ENCODE measurements around the gene PGF.
A peak's percentile ranks its signal among the peaks of the same experiment; 100 is the strongest.

PGF gene

GRCh38 chr14:74915826-74916225 is 39.6 kb downstream of the PGF start:
- no peak for DNase-seq

- no peak for DNase-seq
Measured at GRCh38 chr14:74915426-74915825, 40.0 kb downstream of the PGF start.

DNA sequence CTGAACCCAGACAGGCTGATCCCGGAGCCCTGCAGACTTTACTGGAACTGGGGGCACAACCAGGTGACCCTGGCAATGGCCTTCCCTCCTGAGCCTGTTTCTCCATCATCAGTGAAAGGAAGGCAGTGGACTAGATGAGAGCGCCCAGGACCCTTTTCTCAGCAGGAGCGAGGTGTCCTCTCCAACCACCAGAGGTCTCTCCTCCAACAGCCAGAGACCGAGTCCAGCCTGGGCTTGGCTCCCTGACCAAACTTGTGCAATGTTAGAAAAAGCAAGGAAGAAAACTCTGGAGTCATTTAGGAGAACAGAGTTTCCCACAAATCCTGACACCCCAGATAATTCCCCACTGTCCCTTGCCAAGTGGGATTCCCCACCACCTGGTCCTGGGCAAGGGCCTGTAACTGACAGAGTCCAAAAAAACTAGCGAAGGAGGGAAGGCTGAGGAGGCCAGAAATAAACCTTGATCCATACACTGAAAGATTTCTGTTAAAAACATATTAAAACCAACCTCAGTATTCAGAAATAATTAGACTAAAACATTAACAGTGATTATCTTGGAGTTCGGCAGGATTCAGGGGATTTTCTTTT is 41.3 kb downstream of the PGF start:
- DNase-seq = no peak

- no peak for DNase-seq
Measured at GRCh38 chr14:74913393-74913910, 41.9 kb downstream of the PGF start.

DNA sequence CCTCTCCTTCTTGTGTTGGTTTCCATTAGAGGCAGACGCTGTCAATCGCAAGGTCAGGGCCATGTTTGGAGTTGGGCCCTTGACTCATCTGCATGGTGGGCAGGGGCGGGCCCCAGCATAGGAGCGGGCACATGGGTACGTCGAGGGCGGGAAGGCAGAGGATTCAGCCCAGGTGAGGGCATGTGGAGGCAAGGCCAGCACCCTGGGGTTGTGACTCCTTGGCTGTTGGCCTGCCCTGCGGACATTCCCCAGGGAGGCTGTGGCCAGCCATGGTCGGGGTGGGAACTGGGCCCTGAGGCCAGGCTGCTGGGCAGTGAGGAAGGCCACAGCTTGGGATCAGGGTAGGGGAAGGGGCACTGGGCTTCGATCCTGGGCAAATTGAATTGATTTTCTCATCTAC is 42.6 kb downstream of the PGF start:
- no peak for DNase-seq

- no peak for DNase-seq
Measured at GRCh38 chr14:74912111-74912510, 43.3 kb downstream of the PGF start.

DNA sequence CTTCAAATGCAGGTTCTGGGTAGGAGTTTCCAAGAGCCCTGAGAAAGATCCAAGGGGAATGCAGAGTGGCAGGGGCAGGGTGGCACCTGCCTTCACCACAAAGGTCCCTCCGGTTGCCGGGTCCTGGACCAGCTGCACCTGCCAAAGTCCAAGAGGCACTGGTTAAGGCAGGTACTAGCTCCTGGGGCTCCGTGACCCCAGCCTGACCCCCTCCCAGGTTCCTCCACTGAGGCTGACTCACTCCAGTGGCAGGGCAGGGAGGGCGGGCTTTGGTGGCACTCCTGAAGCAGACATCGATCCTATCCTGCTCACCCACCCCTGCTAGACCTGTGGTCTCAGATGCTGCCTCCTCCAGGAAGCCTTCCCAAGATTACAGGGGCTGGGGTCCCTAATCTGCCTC is 43.7 kb downstream of the PGF start:
- DNase-seq = no peak

- DNase-seq = no peak
Measured at GRCh38 chr14:74911221-74911620, 44.2 kb downstream of the PGF start.

GRCh38 chr14:74910556-74910955 is 44.8 kb downstream of the PGF start:
- no peak for DNase-seq

DNA sequence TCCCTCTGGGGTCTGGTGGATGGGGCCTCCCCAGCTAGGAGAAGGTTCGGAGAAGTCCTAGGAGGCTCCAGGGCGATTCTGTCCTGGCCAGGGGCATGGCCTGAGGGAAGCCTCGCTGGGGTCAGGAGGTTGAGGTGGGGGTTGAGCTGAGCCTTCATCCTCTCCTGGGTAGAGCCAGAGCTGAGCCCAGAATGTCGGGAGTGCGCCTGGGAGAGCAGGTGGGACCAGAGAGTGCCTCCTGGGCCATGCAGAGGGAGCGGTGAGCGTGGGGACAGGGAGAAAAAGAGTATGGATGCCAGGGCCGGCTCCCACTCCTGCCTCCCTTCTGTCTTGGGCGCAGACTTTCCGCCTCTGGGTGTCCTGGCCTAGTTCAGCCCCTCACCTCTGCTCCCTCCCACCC is 45.5 kb downstream of the PGF start:
- no peak for DNase-seq

- DNase-seq = no peak
Measured at GRCh38 chr14:74909501-74909900, 45.9 kb downstream of the PGF start.

DNA sequence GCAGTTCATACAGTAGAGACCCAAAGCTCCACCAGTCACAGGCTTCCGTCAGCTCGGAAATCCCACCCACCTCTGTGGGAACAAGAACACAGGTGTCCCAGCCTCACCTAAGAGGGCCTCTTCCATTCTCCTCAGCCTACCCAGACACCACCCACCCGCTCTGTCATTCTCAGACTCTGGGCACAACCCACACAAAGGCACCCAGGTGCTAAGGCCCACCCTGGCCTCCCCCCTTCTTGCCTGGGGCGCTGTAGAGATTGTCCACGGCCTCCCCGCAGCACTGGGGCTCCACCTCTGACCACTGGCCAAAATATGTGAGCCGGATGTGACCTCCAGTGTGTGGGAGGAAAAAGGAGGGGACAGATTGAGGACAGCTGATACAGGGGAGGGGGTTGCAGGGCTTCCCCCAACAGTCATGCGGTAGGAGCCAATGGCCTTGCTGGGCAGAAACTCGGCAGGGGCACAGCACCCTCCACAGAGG is 46.5 kb downstream of the PGF start:
- no peak for DNase-seq

GRCh38 chr14:74907744-74908143 is 47.7 kb downstream of the PGF start:
- DNase-seq = no peak

DNA sequence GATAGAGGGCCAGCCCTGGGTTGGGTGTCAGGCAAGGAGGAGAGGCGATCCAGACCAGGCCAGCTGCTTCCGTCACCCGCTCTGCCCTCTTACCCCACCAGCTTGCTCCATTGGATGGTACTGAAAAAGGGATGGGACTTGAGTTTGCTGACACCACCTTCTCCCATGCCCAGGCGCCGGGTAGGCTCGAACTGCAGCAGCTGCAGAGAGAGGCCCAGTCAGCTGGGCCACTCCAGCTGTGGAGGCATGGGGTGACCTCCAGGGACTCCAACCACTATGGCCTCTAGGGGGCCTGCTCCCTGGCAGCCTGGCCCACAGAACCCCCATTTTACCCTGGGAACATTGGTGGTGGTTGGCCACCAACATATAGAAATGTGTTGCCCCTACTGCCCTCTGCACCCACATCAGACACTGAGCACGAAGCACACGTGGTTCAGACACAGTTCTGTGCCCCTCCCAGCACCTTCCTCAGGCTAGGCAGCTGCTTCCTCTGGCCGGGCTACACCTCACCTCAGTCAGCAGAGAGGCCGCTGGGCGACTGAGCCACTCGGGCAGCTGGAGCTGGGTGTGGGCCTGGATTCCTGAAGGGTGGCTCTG is 48.4 kb downstream of the PGF start:
- DNase-seq = no peak

DNA sequence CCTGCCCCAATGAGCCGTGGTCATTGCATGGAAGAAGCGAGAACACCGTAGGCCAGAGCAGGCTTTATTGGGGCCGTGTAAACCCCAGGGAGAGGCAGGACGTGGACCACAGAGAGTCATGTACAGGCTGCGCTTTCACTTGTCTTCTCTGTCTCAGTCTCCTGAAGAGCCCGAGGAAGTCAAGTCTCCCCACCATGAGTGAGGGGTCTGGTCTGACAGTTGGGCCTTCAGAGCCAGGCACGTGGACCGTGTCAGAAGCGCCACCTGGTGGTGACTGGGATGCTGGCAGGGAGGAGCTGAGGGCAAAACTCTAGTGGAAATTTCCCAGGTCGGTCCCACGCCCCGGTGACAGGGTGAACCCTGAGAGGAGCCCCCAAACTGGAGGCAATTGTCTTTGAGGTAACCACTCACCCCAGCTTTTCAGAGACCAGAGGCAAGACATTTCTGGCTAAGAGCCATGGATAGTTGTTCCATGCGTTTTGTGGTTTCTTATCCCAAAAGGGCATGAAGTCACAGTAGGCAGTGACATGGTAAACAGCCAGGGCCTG is 49.7 kb downstream of the PGF start:
- peak; percentile 32 for DNase-seq

DNA sequence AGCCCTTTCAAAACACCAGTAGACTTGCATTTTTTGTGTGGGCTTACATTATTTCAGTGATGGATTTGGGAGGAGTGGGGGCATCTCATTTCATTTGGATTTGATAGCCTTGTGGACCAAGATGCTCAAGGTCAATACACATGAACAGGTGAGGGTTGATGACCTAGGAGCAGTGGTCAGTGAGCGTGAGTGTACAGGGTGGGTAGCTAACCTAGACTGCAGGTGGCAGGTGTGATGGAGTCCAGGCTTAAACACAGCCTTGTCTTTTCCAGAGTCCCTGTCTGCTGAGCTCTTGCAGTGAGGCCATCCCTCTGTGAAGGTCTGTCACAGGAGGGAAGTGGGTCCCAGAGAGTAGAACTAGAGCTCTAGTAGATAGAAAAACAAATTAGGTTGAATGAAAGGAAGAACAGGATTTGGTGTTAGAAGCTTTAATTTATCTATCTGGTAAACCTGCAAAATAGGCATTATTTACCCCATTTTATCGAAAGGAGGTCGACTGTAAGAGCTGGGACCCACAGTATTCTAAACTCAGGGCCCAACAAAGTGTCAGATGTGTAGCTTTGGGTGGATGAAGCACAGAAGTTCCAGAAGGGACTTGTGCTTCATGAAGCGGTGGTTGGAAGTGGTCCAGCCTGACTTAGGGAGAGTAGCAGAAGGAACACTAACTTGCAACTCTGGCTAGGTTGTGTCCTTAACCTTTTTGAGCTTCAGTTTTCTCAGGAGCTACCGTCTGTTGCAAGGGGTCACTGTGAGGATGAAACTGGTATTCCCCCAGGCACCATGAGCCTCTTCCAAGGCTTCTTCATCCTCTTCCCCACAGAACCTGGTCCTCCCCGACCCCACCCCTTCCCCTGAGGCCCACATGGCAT is 50.5 kb downstream of the PGF start:
- DNase-seq = no peak

- no peak for DNase-seq
Measured at GRCh38 chr14:74902941-74903705, 52.3 kb downstream of the PGF start.

- no peak for DNase-seq
Measured at GRCh38 chr14:74898694-74899093, 56.7 kb downstream of the PGF start.

DNA sequence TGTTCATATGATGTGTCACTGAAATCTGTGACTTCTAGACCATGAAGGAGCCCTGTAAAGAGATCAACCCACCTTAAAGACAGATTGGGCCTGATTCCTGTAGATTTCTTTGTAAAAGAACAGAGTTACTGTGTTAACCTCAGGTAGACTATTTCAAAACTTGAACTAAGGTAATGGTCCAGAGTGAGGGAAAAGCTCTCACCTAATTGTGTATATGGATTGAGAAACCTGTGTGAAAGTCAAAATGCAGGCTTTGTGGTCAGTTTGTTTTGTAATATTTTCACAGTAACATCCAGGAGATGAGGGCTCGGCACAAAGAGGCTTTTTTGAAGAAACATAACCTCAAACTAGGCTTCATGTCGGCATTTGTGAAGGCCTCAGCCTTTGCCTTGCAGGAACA is 57.3 kb downstream of the PGF start:
- DNase-seq = no peak

DNA sequence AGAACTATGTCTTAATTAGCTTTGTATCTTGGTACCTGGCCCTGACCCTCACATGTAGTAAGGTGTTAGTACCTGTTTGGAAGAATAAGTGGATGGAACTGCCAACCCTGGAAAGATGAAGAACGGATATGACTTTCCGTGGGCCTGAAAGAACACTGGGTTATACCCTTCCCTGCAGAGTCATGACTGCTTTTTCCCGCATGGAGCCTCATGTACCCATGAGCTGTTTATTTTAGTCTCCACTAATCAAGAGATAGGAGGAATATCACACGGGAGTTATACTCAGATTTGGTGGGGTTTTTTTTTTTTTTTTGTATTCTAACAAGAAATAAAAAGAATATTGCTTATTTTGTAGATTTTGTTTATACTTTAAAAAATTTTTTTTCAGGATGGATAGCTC is 57.8 kb downstream of the PGF start:
- DNase-seq = no peak

- DNase-seq = no peak
Measured at GRCh38 chr14:74896400-74896799, 59.0 kb downstream of the PGF start.

DNA sequence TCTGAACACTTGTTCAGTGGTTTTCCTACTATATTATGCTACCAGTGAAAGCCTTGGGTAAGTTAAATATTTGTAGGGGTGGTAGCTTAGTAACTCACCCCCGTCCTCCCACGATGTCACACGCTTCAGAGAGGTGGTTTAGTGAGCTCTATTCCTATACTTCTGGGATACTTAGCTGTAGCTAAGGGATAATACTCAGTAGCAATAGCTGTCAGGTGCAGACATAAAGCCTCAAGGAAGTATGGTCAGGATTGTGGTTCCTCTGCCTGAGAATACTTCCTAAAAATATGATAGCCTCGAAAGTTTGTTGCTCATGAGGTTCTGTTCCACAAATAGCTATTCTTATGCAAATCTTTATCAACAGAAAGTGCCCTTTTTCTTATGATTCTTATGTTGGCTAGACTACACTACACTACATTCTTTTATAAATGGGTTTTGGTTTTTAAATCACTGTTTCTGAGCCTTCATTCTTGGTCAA is 61.7 kb downstream of the PGF start:
- DNase-seq = no peak

DNA sequence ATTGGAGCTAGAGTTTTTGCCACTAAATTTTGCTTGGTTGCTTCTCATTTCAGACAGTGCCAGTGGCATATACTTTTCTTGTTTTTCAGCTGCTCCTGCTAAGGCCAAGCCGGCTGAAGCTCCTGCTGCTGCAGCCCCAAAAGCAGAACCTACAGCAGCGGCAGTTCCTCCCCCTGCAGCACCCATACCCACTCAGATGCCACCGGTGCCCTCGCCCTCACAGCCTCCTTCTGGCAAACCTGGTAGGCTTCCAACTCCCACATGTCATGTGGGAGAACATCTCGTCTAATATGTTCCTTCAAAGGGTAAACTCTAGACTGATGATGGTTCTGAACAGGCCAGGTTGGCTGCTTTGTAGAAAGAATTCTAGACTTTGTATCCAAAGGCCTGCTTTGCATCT is 62.7 kb downstream of the PGF start:
- no peak for DNase-seq

Measured in KG1 (cell line).